Measurements from ENCODE around the gene POC1A.
A peak's percentile ranks its signal among the peaks of the same experiment; 100 is the strongest.

POC1A gene

DNA sequence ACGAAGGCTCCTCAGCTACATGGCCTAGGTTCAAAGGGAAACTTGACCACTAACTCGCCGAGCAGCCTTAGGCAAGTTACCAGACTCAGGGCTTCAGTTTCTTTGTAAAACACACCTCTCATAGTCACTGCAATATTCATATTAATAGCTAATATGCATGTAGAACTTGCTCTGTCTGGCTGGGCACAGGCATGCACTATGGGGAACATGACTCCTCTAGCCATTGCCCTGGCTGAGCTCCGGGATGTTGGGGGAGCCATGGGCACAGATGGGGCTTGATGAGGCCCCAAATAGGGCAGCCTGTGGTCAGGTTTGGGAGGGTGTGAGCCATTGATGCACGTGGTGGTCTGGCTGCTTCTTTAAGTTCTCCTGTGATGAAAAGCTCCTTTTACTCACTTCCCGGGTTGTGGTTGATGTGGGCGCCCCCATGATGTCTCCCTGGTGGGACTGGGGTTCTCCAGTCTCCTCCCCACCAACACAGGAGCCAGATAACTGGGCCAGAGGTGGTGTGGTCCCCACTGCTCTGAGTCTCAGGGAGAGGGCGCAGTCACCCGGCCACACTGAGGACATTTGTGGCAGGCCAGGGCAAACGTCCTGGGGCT lies 68.4 kb downstream of the POC1A start:
- DNase-seq (ENCODE audit: low read depth in 2 of 2), result peak; percentile 51 to 64

DNA sequence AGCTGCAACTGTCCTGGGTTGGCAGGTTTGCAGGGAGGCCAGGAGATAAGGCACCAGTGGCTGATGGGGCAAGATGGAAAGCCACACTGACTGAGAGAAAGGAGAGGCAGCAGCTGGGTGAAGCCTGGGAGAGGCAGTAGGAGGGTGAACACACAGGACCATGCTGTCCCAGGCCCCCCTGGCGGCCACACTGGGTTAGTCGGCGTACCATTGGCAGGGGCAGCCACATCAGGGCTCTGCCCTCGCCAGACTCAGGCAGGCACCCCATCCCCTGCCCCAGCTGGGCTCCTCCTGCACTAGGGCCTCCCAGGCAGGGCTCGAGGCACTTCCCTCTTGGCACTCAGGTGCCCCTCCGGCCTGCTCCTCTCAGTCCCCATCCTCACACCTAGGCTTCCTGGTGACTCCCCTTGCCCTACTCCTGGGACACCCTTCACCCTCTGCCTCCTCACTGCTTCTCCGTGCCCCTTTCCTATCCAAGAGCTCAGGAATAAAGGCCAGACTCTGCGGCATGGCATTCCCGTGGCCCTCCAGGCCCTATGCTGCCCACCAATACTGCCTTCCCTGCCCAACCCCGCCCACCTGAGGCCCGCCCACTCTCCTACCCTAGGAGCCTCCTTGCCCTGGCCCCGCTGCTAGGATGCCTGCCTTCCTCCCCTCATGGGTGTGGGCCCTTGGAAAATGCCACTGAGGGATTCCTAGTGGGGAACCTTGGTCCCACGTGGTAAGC lies 69.1 kb downstream of the POC1A start:
- DNase-seq (ENCODE audit: low read depth in 2 of 2), result no peak

DNA sequence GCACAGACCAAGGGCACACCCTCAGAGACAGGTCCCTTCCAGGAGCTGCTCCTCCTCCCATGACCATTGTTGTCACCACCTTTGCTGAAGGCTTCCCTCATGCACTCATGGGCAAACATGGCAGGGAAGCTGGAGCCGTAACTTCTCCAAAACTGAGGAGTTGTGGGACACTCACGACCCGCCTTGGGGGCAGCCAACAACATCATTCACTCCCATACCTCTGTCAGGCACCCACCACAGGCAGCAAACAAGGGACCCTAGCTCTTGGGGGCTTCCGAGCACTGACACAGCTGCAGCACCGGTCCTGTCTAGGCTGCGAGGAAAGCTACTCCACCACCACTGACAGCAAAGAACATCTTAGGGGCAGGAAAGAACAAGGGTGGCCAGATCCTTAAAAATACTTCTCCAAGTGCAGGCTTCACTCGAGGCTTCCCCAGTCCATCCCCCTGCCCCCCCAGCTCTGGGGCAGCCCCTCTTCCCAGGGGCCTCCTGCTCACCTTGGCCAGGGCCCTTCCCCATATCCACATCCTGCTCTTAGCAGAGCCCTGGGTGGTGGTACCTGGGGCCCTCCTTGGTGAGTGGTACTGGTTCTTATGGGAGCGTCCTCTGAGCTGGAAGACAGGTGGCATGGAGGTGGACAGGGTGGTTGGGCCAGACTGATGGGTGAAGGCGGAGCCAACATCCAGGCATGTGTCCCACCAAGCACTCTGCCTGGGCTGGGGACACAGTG lies 69.8 kb downstream of the POC1A start:
- no peak for DNase-seq (ENCODE audit: low read depth in 2 of 2)

DNA sequence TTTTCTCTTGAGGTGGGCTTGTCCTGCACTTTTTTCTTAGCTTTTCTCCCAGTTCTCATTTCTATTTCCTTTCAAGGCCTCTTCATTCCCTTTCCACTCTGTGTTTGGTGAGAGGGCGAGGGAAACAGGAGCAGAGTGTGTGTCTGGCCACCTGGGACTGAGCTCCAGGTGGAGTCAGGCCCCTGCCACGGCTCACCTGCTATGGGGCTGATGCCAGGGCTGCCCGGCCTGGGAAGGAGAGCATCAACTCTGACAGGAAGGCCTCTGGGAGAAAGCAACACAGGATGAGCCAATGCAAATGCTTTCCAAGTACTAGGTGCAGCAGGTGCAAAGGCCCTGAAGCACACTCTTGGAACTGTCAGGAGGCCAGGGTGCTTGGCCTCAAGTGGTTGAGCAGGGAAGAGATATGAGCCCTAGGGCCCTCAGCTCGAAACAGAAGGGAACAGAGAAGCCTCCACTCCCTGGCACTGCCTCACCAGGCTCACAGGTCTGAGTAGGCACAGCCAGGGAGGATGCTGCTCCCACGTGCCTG lies 70.6 kb downstream of the POC1A start:
- DNase-seq (ENCODE audit: low read depth in 2 of 2), result no peak

DNA sequence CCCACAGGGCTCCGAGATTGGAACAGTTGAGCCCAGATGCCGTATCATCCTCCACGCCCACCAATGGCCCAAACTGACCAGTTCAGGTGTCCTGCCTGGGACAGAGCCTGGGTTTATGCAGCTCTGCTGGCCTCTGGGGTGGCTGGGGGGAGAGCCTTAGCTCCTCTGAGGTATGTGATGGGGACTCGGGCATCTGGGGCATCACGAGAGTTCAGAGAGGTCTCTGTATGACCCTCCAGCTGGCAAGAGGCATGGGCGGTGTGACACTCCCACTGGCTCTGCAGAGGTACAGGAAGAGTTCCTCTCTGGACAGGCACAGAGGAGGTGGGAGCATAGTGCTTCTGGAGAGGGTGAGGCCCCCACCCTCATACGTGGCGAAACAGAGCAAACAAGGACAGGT lies 71.3 kb downstream of the POC1A start:
- DNase-seq (ENCODE audit: low read depth in 2 of 2), result no peak

DNA sequence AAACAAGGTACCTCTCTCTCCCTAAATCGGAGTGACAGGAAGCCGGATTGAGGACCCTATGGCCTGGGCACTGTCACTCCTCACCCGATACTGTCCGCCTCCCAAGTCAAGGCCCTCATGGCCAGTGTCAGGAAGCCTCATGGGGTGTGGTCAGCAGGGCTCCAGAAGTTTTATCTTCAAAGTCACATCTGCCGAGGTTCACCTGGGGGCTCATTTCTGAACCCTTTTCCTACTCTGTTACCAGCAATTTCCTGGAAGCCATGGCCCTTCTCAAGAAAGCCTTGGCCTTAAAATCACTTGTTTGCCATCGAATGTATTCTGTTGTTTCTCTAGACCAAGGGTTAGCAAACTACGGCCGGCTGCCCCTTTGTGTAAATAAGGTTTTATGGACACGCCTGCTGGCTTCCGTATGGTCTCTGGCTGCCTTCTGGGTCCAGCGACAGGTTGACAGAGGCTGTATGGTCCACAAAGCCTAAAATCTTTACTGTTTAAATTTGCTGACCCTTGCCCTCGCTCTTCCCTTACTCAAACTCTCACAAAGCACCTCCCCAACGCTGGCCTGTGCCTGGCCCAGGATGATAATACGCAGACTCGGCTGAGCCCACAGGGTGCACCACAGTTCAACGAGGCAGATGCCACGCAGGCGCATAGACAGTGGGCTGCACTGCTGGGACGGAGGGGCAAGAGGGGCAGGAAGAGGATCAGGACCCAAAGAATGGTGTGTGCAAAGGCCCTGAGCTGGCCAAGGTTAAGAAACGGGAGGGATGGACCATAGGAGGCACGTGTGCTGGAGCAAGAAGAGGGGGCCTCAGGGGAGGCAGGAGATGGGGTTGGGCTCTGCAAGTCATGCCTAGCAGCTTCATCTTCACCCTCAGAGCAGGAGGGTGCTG lies 73.1 kb downstream of the POC1A start:
- no peak for DNase-seq (ENCODE audit: low read depth in 2 of 2)

DNA sequence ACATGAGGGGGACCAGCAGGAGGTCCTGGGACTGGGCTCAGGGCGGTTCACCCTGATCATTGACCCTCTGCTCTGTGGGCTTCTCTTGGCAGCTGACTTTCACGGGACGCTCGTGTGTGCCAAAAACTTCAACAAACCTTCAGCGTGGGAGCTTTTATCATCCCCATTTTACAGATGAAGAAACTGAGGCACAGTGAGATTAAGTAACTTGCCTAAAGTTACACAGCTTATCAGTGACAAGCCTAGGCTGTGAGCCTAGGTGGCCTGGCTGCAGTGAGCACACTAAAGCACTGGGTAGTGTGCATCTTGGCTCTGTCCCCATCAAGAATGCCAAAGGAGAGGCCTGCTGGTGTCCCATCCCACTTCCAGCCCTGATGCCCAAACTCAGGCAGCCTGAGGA lies 74.3 kb downstream of the POC1A start:
- DNase-seq (ENCODE audit: low read depth in 2 of 2), result no peak

DNA sequence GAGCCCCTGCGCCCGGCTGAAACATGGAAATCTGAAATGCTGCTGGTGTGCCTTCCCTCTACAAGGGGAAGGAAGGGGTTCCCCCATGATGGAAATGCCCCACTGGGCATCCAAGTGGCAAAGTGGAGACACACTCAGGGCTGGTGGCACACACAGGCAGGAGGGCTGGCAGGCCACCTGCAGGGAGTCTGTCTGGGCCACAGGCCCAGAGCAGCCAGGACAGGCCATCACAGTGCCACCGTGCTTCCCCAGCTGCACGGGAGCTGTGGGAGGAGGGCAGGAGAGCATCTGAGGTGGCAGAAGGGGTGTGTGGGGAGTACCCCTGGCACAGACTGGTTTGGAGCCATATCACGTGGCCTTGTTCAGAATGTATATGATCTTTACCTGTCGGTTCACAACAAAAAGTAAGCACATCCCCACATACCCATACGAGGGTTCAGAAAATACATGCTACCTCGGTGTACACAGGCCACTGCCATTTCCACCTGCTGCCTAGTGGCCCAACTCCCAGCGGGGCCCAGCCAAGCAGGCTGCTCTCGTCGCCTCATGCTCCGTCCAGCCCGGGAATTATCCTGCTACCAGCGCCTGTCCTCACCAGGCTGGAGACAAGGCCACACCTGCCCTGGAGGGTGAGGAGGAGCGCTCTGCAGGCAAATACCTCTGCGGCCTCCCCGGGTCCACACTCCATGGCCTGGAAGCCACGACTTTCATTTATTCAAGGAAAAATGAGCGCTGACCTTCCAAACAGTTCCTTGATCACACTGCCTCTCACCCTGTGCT lies 75.3 kb downstream of the POC1A start:
- no peak for DNase-seq (ENCODE audit: low read depth in 2 of 2)

DNA sequence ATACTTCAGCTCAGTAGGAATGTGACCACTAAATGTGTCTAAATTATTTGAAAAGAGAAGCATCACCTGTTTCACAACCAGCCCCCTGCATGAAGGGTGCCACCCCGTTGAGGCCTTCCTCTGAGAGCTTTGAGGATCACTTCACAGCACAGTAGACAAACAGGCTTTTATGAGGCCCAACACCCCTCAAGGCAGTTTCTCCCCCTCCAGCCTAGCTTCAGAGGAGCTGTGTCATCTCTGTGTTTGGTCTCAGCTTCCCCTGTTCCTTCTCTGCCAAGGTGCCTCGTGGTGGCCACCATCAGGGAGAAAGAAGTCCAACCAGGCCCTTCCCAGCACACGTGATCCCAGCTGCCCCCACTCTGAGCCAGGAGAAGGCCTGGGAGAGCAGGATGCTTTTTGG lies 76.3 kb downstream of the POC1A start:
- no peak for DNase-seq (ENCODE audit: low read depth in 2 of 2)

DNA sequence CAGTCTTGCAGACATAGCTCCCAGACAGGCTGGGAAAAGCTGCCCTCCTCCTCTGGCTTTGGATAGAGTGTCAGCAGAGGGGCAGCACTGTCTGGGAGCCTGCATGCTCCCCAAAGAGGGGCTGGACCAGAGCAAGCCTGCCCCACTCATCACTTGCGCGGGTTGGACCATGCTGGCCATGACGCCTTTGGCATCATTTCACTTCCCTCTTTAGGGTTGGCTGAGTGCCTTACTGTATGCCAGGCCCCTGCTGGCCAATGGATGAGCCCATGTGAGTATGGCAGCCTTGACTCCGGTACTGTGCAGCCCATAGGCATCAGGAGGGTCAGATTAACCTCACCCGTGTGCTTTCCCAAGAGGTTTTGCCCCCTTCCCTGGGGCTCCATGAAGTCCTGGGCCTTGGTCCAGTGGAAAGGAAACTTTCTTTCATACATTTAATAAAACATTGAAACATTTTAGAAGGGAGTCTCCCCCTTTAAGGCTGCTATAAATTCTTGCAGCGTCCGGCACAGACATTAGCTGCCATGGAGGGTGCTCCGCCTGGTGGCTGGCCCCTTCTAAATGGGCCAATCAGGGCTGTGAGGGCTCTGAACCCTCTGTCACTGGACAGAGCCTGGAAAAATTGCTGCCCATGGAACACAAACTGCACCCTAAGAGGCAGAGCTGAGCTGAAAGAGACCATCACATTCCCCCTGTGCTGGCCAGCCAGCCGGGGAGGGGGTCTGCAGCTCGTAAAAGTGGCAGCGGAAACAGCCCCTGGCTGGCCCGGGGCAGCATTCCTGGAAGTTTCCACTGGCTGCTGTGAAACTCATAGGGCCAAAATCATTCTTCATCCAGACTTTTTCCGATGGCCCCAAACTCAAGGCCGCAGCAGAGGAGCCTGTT lies 77.1 kb downstream of the POC1A start:
- DNase-seq (ENCODE audit: low read depth in 2 of 2), result no peak

DNA sequence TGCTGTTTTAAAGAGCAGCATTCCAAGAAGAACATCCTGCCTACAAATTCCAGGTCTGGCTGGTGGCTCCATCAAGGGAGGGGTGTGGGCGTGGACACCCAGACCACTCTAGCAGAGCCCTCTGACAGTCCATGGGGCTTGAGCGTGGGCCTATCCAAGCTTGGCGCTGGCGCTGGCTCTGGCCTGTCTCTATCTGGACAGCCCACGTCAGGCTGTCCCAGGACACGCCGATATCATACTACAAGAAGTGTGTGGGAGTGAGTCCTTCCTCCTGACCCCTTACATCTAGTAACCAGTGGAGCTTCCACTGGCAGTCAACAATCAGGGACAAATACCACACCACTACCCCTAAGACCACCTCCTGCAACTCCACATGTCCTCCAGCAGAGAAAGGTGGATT lies 80.7 kb downstream of the POC1A start:
- no peak for DNase-seq (ENCODE audit: low read depth in 2 of 2)

DNA sequence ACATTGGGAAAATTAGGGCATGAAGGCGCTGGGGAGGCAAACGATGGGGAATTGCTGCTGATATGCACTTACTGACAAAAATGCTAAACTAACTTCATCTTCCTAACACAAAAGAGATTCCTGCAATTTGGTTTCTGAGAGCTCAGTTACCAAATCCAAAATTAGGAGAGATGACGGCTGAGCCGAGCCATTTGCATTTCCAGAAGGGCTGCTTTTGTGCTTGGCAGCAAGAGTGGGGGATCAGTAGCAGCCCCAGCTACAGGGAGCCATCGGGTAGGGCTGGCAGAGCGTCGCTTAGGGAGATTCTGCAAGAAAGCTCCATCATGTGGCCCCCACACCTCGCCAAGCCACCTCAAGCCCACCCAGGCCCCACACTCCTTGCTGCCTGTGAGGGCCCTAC lies 81.8 kb downstream of the POC1A start:
- DNase-seq (ENCODE audit: low read depth in 2 of 2), result no peak

DNA sequence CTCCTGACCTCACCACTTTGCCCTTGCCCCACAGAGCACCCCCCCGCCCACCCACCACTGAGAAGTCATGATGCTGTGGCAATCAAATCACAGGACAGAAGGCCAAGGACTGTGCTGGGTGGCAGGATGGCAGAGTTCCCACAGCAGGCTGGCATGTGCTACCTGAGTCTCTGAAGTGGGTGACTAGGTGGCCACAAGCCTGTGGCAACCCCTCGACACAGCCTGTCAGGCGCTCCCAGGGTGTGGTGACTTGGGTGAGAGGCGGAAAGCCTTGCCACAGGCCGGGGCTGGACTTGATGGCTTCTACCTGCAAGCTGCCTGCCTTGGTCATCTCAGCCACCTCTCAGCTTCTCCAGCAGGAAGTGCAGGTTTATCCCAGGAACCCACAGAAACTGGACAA lies 82.2 kb downstream of the POC1A start:
- DNase-seq (ENCODE audit: low read depth in 2 of 2), result no peak

DNA sequence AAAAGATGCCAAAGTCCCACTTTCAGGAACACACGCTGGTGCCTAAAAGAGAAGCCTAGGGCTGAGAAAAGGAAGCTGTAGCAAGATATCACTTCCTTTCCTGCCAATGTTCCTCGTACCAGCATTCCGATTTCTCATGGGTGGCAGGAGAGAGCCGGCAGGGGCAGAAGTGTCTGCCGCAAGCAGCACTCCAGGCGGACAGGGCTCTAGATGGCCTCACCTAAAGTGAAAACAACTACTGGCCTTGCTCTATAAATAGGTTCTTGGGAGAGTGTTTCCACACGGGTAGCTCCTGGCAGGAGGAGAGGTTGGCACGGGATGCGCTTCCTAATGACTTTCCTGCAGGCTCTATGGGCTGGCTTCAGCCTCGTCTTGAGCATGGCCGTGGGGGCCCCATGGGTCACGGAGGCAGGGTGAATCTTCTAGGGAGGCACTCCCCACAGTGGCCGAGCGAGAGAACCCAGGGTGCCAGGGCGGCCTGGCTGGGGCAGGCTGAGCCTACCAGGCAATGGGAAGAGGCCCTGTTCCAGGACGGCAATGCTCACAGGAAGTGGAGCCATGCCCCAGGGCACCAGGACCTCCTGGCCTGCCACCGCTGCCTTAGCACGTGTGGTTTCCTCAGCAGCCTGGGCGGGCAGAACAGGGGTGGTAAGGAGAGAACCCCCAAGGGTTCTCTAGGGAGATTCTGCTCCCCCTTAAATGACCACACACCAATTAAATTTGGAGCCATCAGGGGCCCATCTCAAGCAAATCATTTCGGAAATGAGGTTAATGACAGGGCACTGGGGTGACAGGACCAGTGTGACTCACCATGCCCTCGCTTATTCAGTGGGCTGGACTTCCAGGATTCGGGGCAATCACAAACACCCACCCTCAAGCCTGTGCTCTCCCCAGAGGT lies 83.2 kb downstream of the POC1A start:
- DNase-seq (ENCODE audit: low read depth in 2 of 2), result no peak

DNA sequence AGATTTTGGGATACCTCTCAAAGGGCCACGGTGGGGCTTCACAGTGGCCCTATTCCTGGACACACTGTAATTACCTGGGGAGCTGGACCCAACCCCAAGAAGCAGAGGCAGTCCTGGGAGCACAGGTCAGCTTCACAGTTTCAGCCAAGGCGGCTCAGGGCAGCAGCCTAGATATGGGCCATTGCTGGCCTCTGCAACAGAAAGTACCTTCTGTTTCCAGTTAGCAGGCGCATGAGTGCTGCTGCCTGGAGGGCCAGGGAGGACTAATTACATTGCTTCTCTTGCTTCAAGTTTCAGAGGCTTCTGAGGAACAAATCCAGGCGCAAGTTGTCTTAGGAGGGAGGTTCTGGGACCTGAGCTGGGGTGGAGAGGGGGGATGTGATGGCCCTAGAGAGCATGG lies 84.4 kb downstream of the POC1A start:
- DNase-seq (ENCODE audit: low read depth in 2 of 2), result no peak

DNA sequence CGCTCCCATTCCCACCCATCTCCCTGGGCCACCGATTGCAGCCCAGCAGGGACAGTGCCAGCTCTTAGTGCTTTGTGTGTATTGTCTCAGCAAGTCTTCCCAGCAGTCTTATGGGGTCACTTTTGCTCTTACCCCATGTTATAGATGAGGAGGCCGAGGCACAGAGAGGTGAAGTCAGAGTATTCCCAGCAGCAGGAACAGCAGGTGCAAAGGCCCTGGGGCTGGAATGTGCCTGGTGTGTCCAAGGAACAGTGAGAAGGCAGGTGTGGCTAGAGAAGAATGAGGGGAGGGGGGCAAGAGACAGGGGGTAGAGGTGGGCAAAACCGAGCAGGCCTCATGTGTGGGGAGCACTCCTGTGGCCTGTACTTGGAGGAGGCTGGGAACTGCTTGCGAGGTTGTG lies 85.1 kb downstream of the POC1A start:
- no peak for DNase-seq (ENCODE audit: low read depth in 2 of 2)

DNA sequence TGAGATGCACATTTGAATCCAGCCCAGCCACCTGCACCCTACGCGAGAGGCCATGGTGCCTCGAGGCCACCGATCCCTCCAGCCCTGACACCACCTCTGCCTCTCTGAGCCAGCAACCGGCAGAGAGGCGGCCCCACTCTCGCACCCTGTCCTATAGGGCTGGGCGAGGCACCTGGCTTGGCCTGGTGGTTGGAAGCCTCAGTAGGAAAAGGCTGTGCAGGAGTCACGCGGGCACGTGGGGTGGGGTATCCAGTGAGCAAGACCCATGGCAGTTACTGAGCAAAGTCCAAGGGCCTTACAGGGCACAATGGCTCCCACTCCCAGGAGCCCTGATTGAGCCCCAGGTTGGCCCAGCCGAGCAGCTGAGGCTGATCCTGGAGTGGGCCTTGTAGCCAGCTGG lies 85.5 kb downstream of the POC1A start:
- DNase-seq (ENCODE audit: low read depth in 2 of 2), result no peak

DNA sequence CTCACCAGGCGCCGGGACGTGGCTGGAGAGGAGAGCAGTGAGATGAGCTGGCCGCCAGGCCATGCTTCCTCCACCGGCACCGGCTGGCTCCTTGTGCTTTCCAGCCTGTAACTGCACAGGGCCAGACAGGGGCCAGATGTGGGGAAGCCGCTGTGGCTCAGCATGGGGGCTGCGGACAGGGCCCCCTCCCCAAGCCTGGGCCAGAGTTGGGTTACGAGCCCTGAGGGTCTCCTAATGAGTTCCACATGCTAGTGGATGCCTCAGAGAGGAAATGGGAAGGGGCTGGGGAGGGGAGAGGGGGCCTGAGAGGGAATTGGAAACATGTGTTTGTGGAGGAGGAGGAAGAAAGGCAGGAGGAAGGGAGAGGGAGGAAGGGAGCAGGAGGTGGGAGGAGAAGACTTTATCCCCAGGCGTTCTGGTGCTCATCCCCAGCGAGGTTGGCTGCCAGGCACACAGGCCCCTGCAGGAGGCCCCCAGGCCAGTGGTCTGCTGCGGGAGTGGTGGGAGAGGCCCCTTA lies 86.1 kb downstream of the POC1A start:
- DNase-seq (ENCODE audit: low read depth in 2 of 2), result no peak

DNA sequence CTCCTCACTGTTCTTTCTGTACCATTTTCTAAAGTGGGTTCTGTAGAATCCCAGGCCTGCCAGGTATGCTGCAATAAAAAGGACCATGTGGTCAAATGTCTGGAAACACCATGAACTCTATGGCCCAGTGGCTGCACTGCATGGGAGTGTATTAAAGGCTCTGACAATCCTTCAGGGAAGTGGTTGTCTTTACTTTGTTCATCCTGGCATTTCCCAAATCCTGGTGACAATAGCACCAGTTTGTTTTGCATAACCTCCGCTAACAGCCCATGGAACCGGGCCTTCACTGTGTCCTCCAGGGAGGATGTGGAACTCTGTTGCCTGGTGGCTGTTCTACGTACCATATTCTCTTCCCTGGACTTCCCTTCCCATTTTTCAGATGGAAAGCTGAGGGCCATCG lies 86.7 kb downstream of the POC1A start:
- no peak for DNase-seq (ENCODE audit: low read depth in 2 of 2)

Data from stimulated activated CD8-positive, alpha-beta memory T cell treated with anti-CD3 and anti-CD28 coated beads, Interleukin-15, amount 100 ng/mL, for 48 hours (primary cell).